CD4-positive, alpha-beta memory T cell (primary cell): ENCODE measurements around the gene SIX5. TPM values are rescaled to one million over a fixed set of nuclear protein-coding genes. Genes with fewer than 3 reads are reported as not detected.

Experiments used
- CTCF ChIA-PET: fragments of 350-600 bp; sonication (Branson Sonifier 250); formaldehyde crosslinking; loops from one replicate; lab custom pipeline; 2021; ENCODE audit warnings: inconsistent platforms; ENCODE audit not compliant: partially characterized antibody; lab: Charles Lee
- POLR2A ChIA-PET: fragments of 350-600 bp; sonication (Branson Sonifier 250); formaldehyde crosslinking; loops from one replicate; lab custom pipeline; 2021; ENCODE audit not compliant: partially characterized antibody; lab: Charles Lee
- DNase-seq, 5 donors: peaks; one replicate each; pipeline versions ENCODE4 v3.0.0 to v3.0.0-alpha.2; 2020 to 2022; ENCODE audit warnings: mixed read lengths in 1 of 5
- H3K27ac ChIP-seq: one replicate; pipeline ENCODE4 v1.7.0; 2013; ENCODE audit warnings: low read depth, low read length
- H3K27me3 ChIP-seq: 2 replicates; pipeline ENCODE4 v1.7.0; 2013; ENCODE audit warnings: mild to moderate bottlenecking, low read length, moderate library complexity; ENCODE audit not compliant: insufficient read depth
- H3K36me3 ChIP-seq: 2 replicates; pipeline ENCODE4 v1.7.0; 2013; ENCODE audit warnings: mild to moderate bottlenecking, low read length, moderate library complexity; ENCODE audit not compliant: insufficient read depth
- H3K4me1 ChIP-seq: 2 replicates; pipeline ENCODE4 v1.7.0; 2013; ENCODE audit warnings: mild to moderate bottlenecking, low read length, moderate library complexity; ENCODE audit not compliant: insufficient read depth
- H3K4me3 ChIP-seq, 2 donors: one replicate each; pipeline ENCODE4 v1.7.0; 2013; ENCODE audit warnings: low read length in 2 of 2, mild to moderate bottlenecking in 1 of 2
- H3K9me3 ChIP-seq, 2 donors: one replicate each; pipeline ENCODE4 v1.7.0; 2013; ENCODE audit warnings: low read length in 2 of 2, control low read depth in 1 of 2; ENCODE audit not compliant: control insufficient read depth in 1 of 2
- H3K27ac Mint-ChIP-seq, 7 donors: one replicate each; pipeline ENCODE4 v1.8.0; 2020 to 2021; ENCODE audit warnings: mixed read lengths in 7 of 7, mild to moderate bottlenecking in 6 of 7, inconsistent platforms in 3 of 7, moderate library complexity in 3 of 7
- H3K27me3 Mint-ChIP-seq, 2 donors: one replicate each; pipeline ENCODE4 v1.8.0; 2020 to 2021; ENCODE audit warnings: mixed read lengths in 2 of 2
- H3K36me3 Mint-ChIP-seq, 2 donors: one replicate each; pipeline ENCODE4 v1.8.0; 2020 to 2021; ENCODE audit warnings: mixed read lengths in 2 of 2, inconsistent platforms in 1 of 2, mild to moderate bottlenecking in 1 of 2
- H3K4me1 Mint-ChIP-seq, 4 donors: one replicate each; pipeline ENCODE4 v1.8.0; 2020 to 2021; ENCODE audit warnings: mixed read lengths in 4 of 4, mild to moderate bottlenecking in 1 of 4
- H3K4me3 Mint-ChIP-seq, 8 donors: one replicate each; pipeline ENCODE4 v1.8.0; 2020 to 2021; ENCODE audit warnings: mixed read lengths in 8 of 8, mild to moderate bottlenecking in 7 of 8, moderate library complexity in 6 of 8, inconsistent platforms in 3 of 8
- H3K9me3 Mint-ChIP-seq, 8 donors: one replicate each; pipeline ENCODE4 v1.8.0; 2020 to 2021; ENCODE audit warnings: mixed read lengths in 8 of 8, mild to moderate bottlenecking in 5 of 8, inconsistent platforms in 3 of 8, moderate library complexity in 1 of 8
- intact Hi-C: fragments of 100-400 bp; cut with micrococcal nuclease; formaldehyde crosslinking; loops from one replicate; pipeline ENCODE4 v1.15.1; 2023
- polyA plus RNA-seq, 2 donors: library from polyadenylated mRNA; unstranded; fragments of 300-500 nt; fragmentation: Illumina TruSeq; gene quantifications; one replicate each; pipeline ENCODE4 v1.2.3, GENCODE V29; 2021
- total RNA-seq, 2 experiments: library from RNA; stranded (reverse); gene quantifications; one replicate each; pipeline ENCODE4 v1.2.3, GENCODE V29; 2021

The SIX5 gene
- total and polyA plus RNA-seq, 4 experiments from 2014 or later, result 0.08 to 1.7 (median 1.5) TPM; not detected in 1

GRCh38 chr19:45782162-45782691, 13.2 kb upstream of the SIX5 start, which contains the start of gene DMPK:
Gene DMPK, minus strand, starts transcription at chr19:45782490. Its CDS starts 138 bp downstream, at chr19:45782352.
- H3K9me3 ChIP-seq, result no peaks in the 10 kb centered on the region
- Mint-ChIP-seq H3K4me1 (peaks cover 12 to 26% (median 18%) of the 10 kb centered on the region in 4 donors), H3K4me3 (no peak within 1 kb of the TSS), H3K36me3 (peaks cover 13 to 15% of the 10 kb centered on the region in 2 donors), H3K27me3 (peaks cover 4 to 14% of the 10 kb centered on the region in 2 donors), H3K27ac (no peak within 1 kb of the TSS), H3K9me3 (no peaks in the 10 kb centered on the region)
- H3K27ac ChIP-seq, result no peak within 1 kb of the TSS
- peaks cover 20% of the 10 kb centered on the region for H3K4me1 ChIP-seq
- intact Hi-C loops, result no loop called here
- peaks cover 13% of the 10 kb centered on the region for H3K27me3 ChIP-seq
- CTCF ChIA-PET, result interaction anchor here (0.6 to 2.6 kb wide), 3 partner anchors 13 to 1840 kb away, joined by 3 to 13 read pairs (median 3); partner anchors contain the start of gene SIX5
- no peak for DNase-seq
- POLR2A ChIA-PET, result interaction anchor here (0.7 to 1.3 kb wide), 6 partner anchors 10 to 17 kb away, joined by 3 to 6 read pairs (median 3); partner anchors contain the start of genes DMWD and SIX5
- peaks cover 4% of the 10 kb centered on the region for H3K36me3 ChIP-seq
- H3K4me3 ChIP-seq, result no peak within 1 kb of the TSS

- peaks cover 13% of the 10 kb centered on the region for H3K27me3 ChIP-seq
- Mint-ChIP-seq H3K27me3 (peaks cover 4 to 14% of the 10 kb centered on the region in 2 donors), H3K4me3 (no peak overlapping the region), H3K27ac (no peak overlapping the region), H3K4me1 (peaks cover 12 to 26% (median 18%) of the 10 kb centered on the region in 4 donors), H3K9me3 (no peaks in the 10 kb centered on the region), H3K36me3 (peaks cover 10% of the 10 kb centered on the region in 2 donors)
- no peaks in the 10 kb centered on the region for H3K9me3 ChIP-seq
- POLR2A ChIA-PET, result interaction anchor here (0.8 to 1.3 kb wide), 4 partner anchors 9 to 12 kb away, joined by 3 to 4 read pairs (median 3); partner anchors contain the start of genes DMWD and SIX5
- CTCF ChIA-PET, result interaction anchor here (2.6 kb wide), 1 partner anchor 12 kb away, joined by 13 read pairs; the partner anchor contains the start of gene SIX5
- intact Hi-C loops, result no loop called here
- H3K4me3 ChIP-seq, result no peak overlapping the region
- no peaks in the 10 kb centered on the region for H3K36me3 ChIP-seq
- no peak for DNase-seq
- peaks cover 20% of the 10 kb centered on the region for H3K4me1 ChIP-seq
- no peak overlapping the region for H3K27ac ChIP-seq
These were observed 12.4 kb upstream of the SIX5 start for GRCh38 chr19:45781214-45782161.

GRCh38 chr19:45780448-45781213, 11.6 kb upstream of the SIX5 start:
- CTCF ChIA-PET, result interaction anchor here (2.5 kb wide), 2 partner anchors 10 to 19 kb away, joined by 14 to 28 read pairs; partner anchors contain the start of gene SIX5
- H3K27me3 Mint-ChIP-seq, result peaks cover 4 to 14% of the 10 kb centered on the region in 2 donors

GRCh38 chr19:45780146-45780447, 11.0 kb upstream of the SIX5 start:
- POLR2A ChIA-PET, result interaction anchor here (0.9 to 2.0 kb wide), 2 partner anchors 10 to 19 kb away, joined by 3 to 23 read pairs; partner anchors contain the start of gene SIX5

More at GRCh38 chr19:45780448-45781213, 11.6 kb upstream of the SIX5 start:
- peaks cover 12 to 26% (median 18%) of the 10 kb centered on the region in 4 donors for H3K4me1 Mint-ChIP-seq
- peaks cover 7% of the 10 kb centered on the region in 2 donors for H3K36me3 Mint-ChIP-seq
- peaks cover 20% of the 10 kb centered on the region for H3K4me1 ChIP-seq
- POLR2A ChIA-PET, result interaction anchor here (0.8 to 2.0 kb wide), 4 partner anchors 10 to 18 kb away, joined by 3 to 23 read pairs (median 4); partner anchors contain the start of gene SIX5
- intact Hi-C loops, result no loop called here
- H3K27ac Mint-ChIP-seq, result no peak overlapping the region
- H3K9me3 Mint-ChIP-seq, result no peaks in the 10 kb centered on the region
- DNase-seq, result no peak
- no peaks in the 10 kb centered on the region for H3K9me3 ChIP-seq
- no peaks in the 10 kb centered on the region for H3K36me3 ChIP-seq
- peaks cover 13% of the 10 kb centered on the region for H3K27me3 ChIP-seq
- H3K4me3 ChIP-seq, result no peak overlapping the region
- no peak overlapping the region for H3K4me3 Mint-ChIP-seq
- H3K27ac ChIP-seq, result no peak overlapping the region

GRCh38 chr19:45779231-45780145, 10.4 kb upstream of the SIX5 start:
- H3K9me3 Mint-ChIP-seq, result no peaks in the 10 kb centered on the region
- peak; percentile 60 to 87 (median 68) for DNase-seq
- peaks cover 12 to 26% (median 18%) of the 10 kb centered on the region in 4 donors for H3K4me1 Mint-ChIP-seq
- Histone ChIP-seq H3K9me3 (no peaks in the 10 kb centered on the region), H3K4me1 (peaks cover 20% of the 10 kb centered on the region), H3K4me3 (peak overlapping the region; percentile 42 to 52), H3K27me3 (peaks cover 13% of the 10 kb centered on the region), H3K27ac (no peak overlapping the region), H3K36me3 (no peaks in the 10 kb centered on the region)
- H3K36me3 Mint-ChIP-seq, result peaks cover 7% of the 10 kb centered on the region in 2 donors
- H3K27ac Mint-ChIP-seq, result peak overlapping the region in 5 of 7 donors; percentile 44 to 88 (median 57)
- intact Hi-C loops, result loop anchor here (1.0 kb wide), 1 partner anchor 9 kb away; no protein-coding TSS in a partner anchor
- peak overlapping the region; percentile 36 to 88 (median 84) for H3K4me3 Mint-ChIP-seq
- H3K27me3 Mint-ChIP-seq, result peaks cover 4 to 14% of the 10 kb centered on the region in 2 donors
- POLR2A ChIA-PET, result interaction anchor here (0.6 to 2.0 kb wide), 4 partner anchors 9 to 19 kb away, joined by 3 to 23 read pairs (median 4); partner anchors contain the start of gene SIX5
- CTCF ChIA-PET, result interaction anchor here (0.8 to 2.5 kb wide), 8 partner anchors 9 to 123 kb away, joined by 3 to 28 read pairs (median 4); partner anchors contain the start of genes DMWD, MYPOP and SIX5

More at GRCh38 chr19:45780146-45780447, 11.0 kb upstream of the SIX5 start:
- no peaks in the 10 kb centered on the region for H3K36me3 ChIP-seq
- no peaks in the 10 kb centered on the region for H3K9me3 Mint-ChIP-seq
- no peaks in the 10 kb centered on the region for H3K9me3 ChIP-seq
- H3K27ac Mint-ChIP-seq, result peak overlapping the region in 2 of 7 donors; percentile 35 to 47
- H3K27me3 Mint-ChIP-seq, result peaks cover 4 to 14% of the 10 kb centered on the region in 2 donors
- CTCF ChIA-PET, result interaction anchor here (2.5 kb wide), 2 partner anchors 10 to 20 kb away, joined by 14 to 28 read pairs; partner anchors contain the start of gene SIX5
- H3K36me3 Mint-ChIP-seq, result peaks cover 7% of the 10 kb centered on the region in 2 donors
- no peak overlapping the region for H3K4me3 ChIP-seq
- intact Hi-C loops, result no loop called here
- H3K27ac ChIP-seq, result no peak overlapping the region
- H3K4me3 Mint-ChIP-seq, result peak overlapping the region in 1 of 8 donors; percentile 85
- DNase-seq, result no peak
- peaks cover 20% of the 10 kb centered on the region for H3K4me1 ChIP-seq
- peaks cover 12 to 26% (median 18%) of the 10 kb centered on the region in 4 donors for H3K4me1 Mint-ChIP-seq
- H3K27me3 ChIP-seq, result peaks cover 13% of the 10 kb centered on the region
